WTC11 (cell line): ENCODE measurements around the gene LDB3. TPM values are rescaled to one million over a fixed set of nuclear protein-coding genes. Genes with fewer than 3 reads are reported as not detected.

Experiments used
- ATAC-seq: fragments of 200-7000 bp; cut with Tn5 transposase; 2 replicates; pipeline ENCODE4 v1.10.0; 2021; ENCODE audit warnings: mild to moderate bottlenecking, moderate library complexity
- CTCF ChIA-PET: fragments of 300-600 bp; sonication (Branson Sonifier 250); formaldehyde crosslinking; loops from one replicate; lab custom pipeline; 2021; ENCODE audit warnings: antibody characterized with exemption; lab: Charles Lee
- POLR2A ChIA-PET: fragments of 350-600 bp; sonication (Branson Sonifier 250); formaldehyde crosslinking; loops from one replicate; lab custom pipeline; 2021; ENCODE audit warnings: antibody characterized with exemption; lab: Charles Lee
- DNase-seq: peaks from one replicate; pipeline ENCODE4 v3.0.0; 2021; ENCODE audit warnings: low spot score
- H3K27ac Mint-ChIP-seq: 2 replicates; pipeline ENCODE4 v1.8.0; 2021; ENCODE audit warnings: mixed read lengths
- H3K27me3 Mint-ChIP-seq: 2 replicates; pipeline ENCODE4 v1.8.0; 2021; ENCODE audit warnings: low read depth, mild to moderate bottlenecking, moderate library complexity, mixed read lengths
- H3K36me3 Mint-ChIP-seq: 2 replicates; pipeline ENCODE4 v1.8.0; 2021; ENCODE audit warnings: mixed read lengths
- H3K4me1 Mint-ChIP-seq: 2 replicates; pipeline ENCODE4 v1.8.0; 2022; ENCODE audit warnings: mixed read lengths
- H3K4me3 Mint-ChIP-seq: 2 replicates; pipeline ENCODE4 v1.8.0; 2021; ENCODE audit warnings: mild to moderate bottlenecking, moderate library complexity, mixed read lengths
- H3K9me3 Mint-ChIP-seq: 2 replicates; pipeline ENCODE4 v1.8.0; 2021; ENCODE audit warnings: mixed read lengths
- ATF3 ChIP-seq: sonication (generic); formaldehyde crosslinking; conservative IDR thresholded peaks from 2 replicates; pipeline ENCODE4 v1.8.1; 2022; ENCODE audit warnings: mild to moderate bottlenecking, missing genetic modification reagents
- FOXK1 ChIP-seq: sonication (generic); formaldehyde crosslinking; IDR thresholded peaks from 2 replicates; pipeline ENCODE4 v1.8.0; 2022; ENCODE audit warnings: mild to moderate bottlenecking, moderate library complexity, missing genetic modification reagents
- IRF1 ChIP-seq: sonication (generic); formaldehyde crosslinking; IDR thresholded peaks from 2 replicates; pipeline ENCODE4 v1.8.0; 2023; ENCODE audit warnings: missing genetic modification reagents
- JAZF1 ChIP-seq: fragments of 250-450 bp; sonication (Bioruptor Pico); IDR thresholded peaks from 2 replicates; pipeline ENCODE4 v1.9.0; 2021; ENCODE audit warnings: moderate library complexity, mild to moderate bottlenecking, inconsistent platforms
- MXD4 ChIP-seq: fragments of 250-450 bp; sonication (Bioruptor Pico); IDR thresholded peaks from 2 replicates; pipeline ENCODE4 v1.8.0; 2021; ENCODE audit warnings: mild to moderate bottlenecking, moderate library complexity, borderline replicate concordance
- NFATC4 ChIP-seq: fragments of 250-450 bp; sonication (Bioruptor Pico); IDR thresholded peaks from 2 replicates; pipeline ENCODE4 v1.9.0; 2021; ENCODE audit warnings: mild to moderate bottlenecking
- NFYB ChIP-seq: sonication (generic); formaldehyde crosslinking; conservative IDR thresholded peaks from 2 replicates; pipeline ENCODE4 v1.8.0; 2022; ENCODE audit warnings: low read depth, missing genetic modification reagents
- NR3C1 ChIP-seq: sonication (generic); formaldehyde crosslinking; conservative IDR thresholded peaks from 2 replicates; pipeline ENCODE4 v1.8.1; 2023; ENCODE audit warnings: low read depth, mild to moderate bottlenecking, missing genetic modification reagents
- OVOL2 ChIP-seq: fragments of 250-450 bp; sonication (Bioruptor Pico); IDR thresholded peaks from 2 replicates; pipeline ENCODE4 v1.9.0; 2021; ENCODE audit warnings: mild to moderate bottlenecking, borderline replicate concordance
- PREB ChIP-seq: sonication (generic); formaldehyde crosslinking; IDR thresholded peaks from 2 replicates; pipeline ENCODE4 v1.8.1; 2022; ENCODE audit warnings: mild to moderate bottlenecking, missing genetic modification reagents, moderate library complexity, borderline replicate concordance
- RELA ChIP-seq: sonication (generic); formaldehyde crosslinking; IDR thresholded peaks from 2 replicates; pipeline ENCODE4 v1.8.1; 2022; ENCODE audit warnings: missing genetic modification reagents, mild to moderate bottlenecking, borderline replicate concordance
- SMAD3 ChIP-seq: sonication (generic); formaldehyde crosslinking; IDR thresholded peaks from 2 replicates; pipeline ENCODE4 v1.8.0; 2022; ENCODE audit warnings: missing genetic modification reagents, mild to moderate bottlenecking, borderline replicate concordance
- STAT6 ChIP-seq: sonication (generic); formaldehyde crosslinking; conservative IDR thresholded peaks from 2 replicates; pipeline ENCODE4 v1.8.1; 2023; ENCODE audit warnings: mild to moderate bottlenecking, low read depth, missing genetic modification reagents, moderate library complexity
- ZNF138 ChIP-seq: sonication (generic); formaldehyde crosslinking; conservative IDR thresholded peaks from 2 replicates; pipeline ENCODE4 v1.8.1; 2022; ENCODE audit warnings: mild to moderate bottlenecking, moderate library complexity, missing genetic modification reagents
- ZNF532 ChIP-seq: fragments of 250-450 bp; sonication (Bioruptor Pico); IDR thresholded peaks from 2 replicates; pipeline ENCODE4 v1.9.0; 2021; ENCODE audit warnings: mild to moderate bottlenecking, borderline replicate concordance
- ZSCAN18 ChIP-seq: fragments of 250-450 bp; sonication (Bioruptor Pico); IDR thresholded peaks from 2 replicates; pipeline ENCODE4 v2.1.2; 2022; ENCODE audit warnings: mild to moderate bottlenecking, moderate library complexity
- total RNA-seq: library from RNA; stranded (reverse); gene quantifications from 3 replicates; pipeline ENCODE4 v1.2.3, GENCODE V29; 2021
- TF ChIP-seq, protein P1 (sequence below): fragments of 250-450 bp; sonication (Bioruptor Pico); IDR thresholded peaks from 2 replicates; pipeline ENCODE4 v1.9.0; 2021; ENCODE audit warnings: mild to moderate bottlenecking

LDB3 gene
- total RNA-seq, 1 experiment from 2014 or later: 0.42 TPM

GRCh38 chr10:86670290-86670811 is 2.0 kb downstream of the LDB3 start:
- TF ChIP-seq RELA (CRISPR knock-in tag): 0 out of 2 replicates have a peak, but pooled peaks have one; percentile 2
- TF ChIP-seq NR3C1 (CRISPR knock-in tag): no peak
- no peak for TF ChIP-seq NFYB (CRISPR knock-in tag)
- DNase-seq (no peak), ATAC-seq (no peak)
- CTCF ChIA-PET: interaction anchor here (2.8 kb wide), 1 partner anchor 14 kb away, joined by 19 read pairs; no protein-coding TSS in a partner anchor
- Mint-ChIP-seq H3K27ac (no peak overlapping the region), H3K4me1 (peaks cover 54% of the 10 kb centered on the region), H3K36me3 (no peaks in the 10 kb centered on the region), H3K27me3 (no peaks in the 10 kb centered on the region), H3K4me3 (no peak overlapping the region), H3K9me3 (no peaks in the 10 kb centered on the region)
- POLR2A ChIA-PET: no interaction called here

DNA sequence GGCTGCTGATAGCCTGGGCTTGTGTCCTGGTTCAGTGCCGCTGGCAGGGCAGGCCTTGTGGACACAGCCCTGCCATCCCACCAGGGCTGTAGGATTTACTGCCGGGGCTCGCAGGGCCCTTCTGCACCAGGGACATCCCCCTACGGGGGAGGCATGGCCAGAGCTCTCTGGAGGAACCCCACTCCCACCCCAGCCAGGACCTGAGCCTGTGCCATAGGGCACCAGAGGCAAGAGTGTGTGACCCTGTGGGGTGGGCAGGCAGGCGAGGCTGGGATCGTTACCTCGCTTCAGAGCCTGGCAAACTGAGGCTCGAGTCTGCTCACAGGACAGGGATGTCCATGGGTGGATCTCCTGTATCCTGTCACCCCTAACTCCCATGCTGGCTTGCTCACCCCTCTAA is 2.6 kb downstream of the LDB3 start:
- Mint-ChIP-seq H3K27me3 (no peaks in the 10 kb centered on the region), H3K27ac (no peak overlapping the region), H3K4me1 (peaks cover 50% of the 10 kb centered on the region), H3K9me3 (no peaks in the 10 kb centered on the region), H3K36me3 (no peaks in the 10 kb centered on the region), H3K4me3 (no peak overlapping the region)
- POLR2A ChIA-PET: no interaction called here
- DNase-seq (no peak), ATAC-seq (no peak)
- CTCF ChIA-PET: interaction anchor here (1.4 to 2.8 kb wide), 5 partner anchors 8 to 275 kb away, joined by 4 to 19 read pairs (median 6); no protein-coding TSS in a partner anchor
- TF ChIP-seq RELA (CRISPR knock-in tag): 0 out of 2 replicates have a peak, but pooled peaks have one; percentile 6
- TF ChIP-seq, protein P1, sequence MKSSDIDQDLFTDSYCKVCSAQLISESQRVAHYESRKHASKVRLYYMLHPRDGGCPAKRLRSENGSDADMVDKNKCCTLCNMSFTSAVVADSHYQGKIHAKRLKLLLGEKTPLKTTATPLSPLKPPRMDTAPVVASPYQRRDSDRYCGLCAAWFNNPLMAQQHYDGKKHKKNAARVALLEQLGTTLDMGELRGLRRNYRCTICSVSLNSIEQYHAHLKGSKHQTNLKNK (CRISPR knock-in tag): no peak

GRCh38 chr10:86671419-86671818 is 3.1 kb downstream of the LDB3 start:
- H3K36me3 Mint-ChIP-seq: no peaks in the 10 kb centered on the region
- no peak overlapping the region for H3K4me3 Mint-ChIP-seq
- H3K9me3 Mint-ChIP-seq: no peaks in the 10 kb centered on the region
- peak; percentile 6 for ATAC-seq
- H3K27ac Mint-ChIP-seq: no peak overlapping the region
- CTCF ChIA-PET: interaction anchor here (0.6 to 2.8 kb wide), 6 partner anchors 9 to 274 kb away, joined by 3 to 19 read pairs (median 6); no protein-coding TSS in a partner anchor
- H3K4me1 Mint-ChIP-seq: peaks cover 49% of the 10 kb centered on the region
- H3K27me3 Mint-ChIP-seq: no peaks in the 10 kb centered on the region
- no peak for DNase-seq
- POLR2A ChIA-PET: no interaction called here
- no peak for TF ChIP-seq ATF3 (CRISPR knock-in tag)
- TF ChIP-seq OVOL2 (CRISPR knock-in tag): no peak
- TF ChIP-seq SMAD3 (CRISPR knock-in tag): no peak
- TF ChIP-seq MXD4 (CRISPR knock-in tag): no peak
- no peak for TF ChIP-seq IRF1 (CRISPR knock-in tag)
- TF ChIP-seq JAZF1 (CRISPR knock-in tag): no peak
- no peak for TF ChIP-seq PREB
- no peak for TF ChIP-seq NFATC4
- no peak for TF ChIP-seq ZNF138 (CRISPR knock-in tag)
- no peak for TF ChIP-seq STAT6 (CRISPR knock-in tag)
- TF ChIP-seq ZNF532: no peak
- no peak for TF ChIP-seq ZSCAN18 (CRISPR knock-in tag)
- no peak for TF ChIP-seq FOXK1 (CRISPR knock-in tag)
